OCI-LY3 (cell line): ENCODE results near the gene AMBRA1.

ENCODE experiments used
- CTCF ChIP-seq: fragments of 200-600, 300-600 bp; sonication (generic); IDR thresholded peaks from 2 replicates; pipeline ENCODE4 v1.5.1; 2014; ENCODE audit warnings: antibody characterized with exemption, low read length, low read depth
- EZH2phosphoT487 ChIP-seq: fragments of 200-600 bp; shearing (Covaris generic); IDR thresholded peaks from 2 replicates; pipeline ENCODE4 v1.6.1; 2018; ENCODE audit warnings: antibody characterized with exemption, mixed run types, low read depth

- TF ChIP-seq CTCF (no peak), EZH2phosphoT487 (no peak)
Measured at GRCh38 chr11:46388619-46389449, 205.0 kb downstream of the AMBRA1 start.
